H9 (cell line): Measurements from ENCODE around the gene KRT40. TPM values are rescaled to one million over a fixed set of nuclear protein-coding genes. Genes with fewer than 3 reads are reported as not detected.

Experiments
- DNase-seq: peaks from one replicate; pipeline ENCODE4 v3.0.0-alpha.2; 2017
- H2AFZ ChIP-seq: one replicate; pipeline ENCODE4 v1.6.1; 2013; ENCODE audit warnings: mild to moderate bottlenecking, low read length, control low read depth, moderate library complexity
- H2AK5ac ChIP-seq: 2 replicates; pipeline ENCODE4 v1.6.1; 2013; ENCODE audit warnings: low read length, control low read depth, mixed read lengths; ENCODE audit not compliant: insufficient read length
- H2BK120ac ChIP-seq: one replicate; pipeline ENCODE4 v1.6.1; 2013; ENCODE audit warnings: low read depth, mild to moderate bottlenecking, low read length, control low read depth, inconsistent platforms; ENCODE audit not compliant: poor library complexity, severe bottlenecking
- H2BK12ac ChIP-seq: 2 replicates; pipeline ENCODE4 v1.6.1; 2013; ENCODE audit warnings: low read length, control low read depth, mixed read lengths, low read depth; ENCODE audit not compliant: insufficient read length
- H2BK15ac ChIP-seq: 2 replicates; pipeline ENCODE4 v1.6.1; 2013; ENCODE audit warnings: low read depth, low read length, control low read depth
- H2BK20ac ChIP-seq: one replicate; pipeline ENCODE4 v1.6.1; 2013; ENCODE audit warnings: low read depth, mild to moderate bottlenecking, low read length, control low read depth, inconsistent platforms; ENCODE audit not compliant: poor library complexity, severe bottlenecking
- H2BK5ac ChIP-seq: 2 replicates; pipeline ENCODE4 v1.6.1; 2013; ENCODE audit warnings: low read length, control low read depth, mixed read lengths; ENCODE audit not compliant: insufficient read length
- H3K14ac ChIP-seq: 2 replicates; pipeline ENCODE4 v1.6.1; 2013; ENCODE audit warnings: low read length, control low read depth; ENCODE audit not compliant: insufficient read depth
- H3K18ac ChIP-seq: 2 replicates; pipeline ENCODE4 v1.6.1; 2013; ENCODE audit warnings: low read depth, mild to moderate bottlenecking, mixed read lengths, low read length, control low read depth; ENCODE audit not compliant: insufficient read length
- H3K23ac ChIP-seq: 2 replicates; pipeline ENCODE4 v1.6.1; 2013; ENCODE audit warnings: low read length, control low read depth, mixed read lengths, low read depth; ENCODE audit not compliant: insufficient read length
- H3K23me2 ChIP-seq: 2 replicates; pipeline ENCODE4 v1.6.1; 2013; ENCODE audit warnings: low read depth, mild to moderate bottlenecking, mixed read lengths, low read length, control low read depth; ENCODE audit not compliant: insufficient read length, poor library complexity, severe bottlenecking
- H3K27ac ChIP-seq: 2 replicates; pipeline ENCODE4 v1.5.1; 2013; ENCODE audit warnings: low read length, control low read depth, mixed read lengths, low read depth; ENCODE audit not compliant: insufficient read length
- H3K27me3 ChIP-seq: 2 replicates; pipeline ENCODE4 v1.6.1; 2013; ENCODE audit warnings: low read length, control low read depth, inconsistent platforms; ENCODE audit not compliant: insufficient read depth
- H3K4ac ChIP-seq: 2 replicates; pipeline ENCODE4 v1.6.1; 2013; ENCODE audit warnings: low read depth, mild to moderate bottlenecking, control low read depth, inconsistent platforms, low read length, moderate library complexity
- H3K4me1 ChIP-seq: 2 replicates; pipeline ENCODE4 v1.6.1; 2013; ENCODE audit warnings: low read length, control low read depth, inconsistent platforms; ENCODE audit not compliant: insufficient read depth
- H3K4me2 ChIP-seq: 2 replicates; pipeline ENCODE4 v1.6.1; 2013; ENCODE audit warnings: low read length, control low read depth, mixed read lengths; ENCODE audit not compliant: insufficient read length, insufficient read depth
- H3K56ac ChIP-seq: 2 replicates; pipeline ENCODE4 v1.6.1; 2013; ENCODE audit warnings: low read depth, mild to moderate bottlenecking, mixed read lengths, low read length, control low read depth; ENCODE audit not compliant: insufficient read length
- H3K79me1 ChIP-seq: 2 replicates; pipeline ENCODE4 v1.6.1; 2013; ENCODE audit warnings: low read depth, mild to moderate bottlenecking, moderate library complexity, low read length, control low read depth, inconsistent platforms; ENCODE audit not compliant: insufficient read depth, poor library complexity, severe bottlenecking
- H3K79me2 ChIP-seq: 2 replicates; pipeline ENCODE4 v1.6.1; 2013; ENCODE audit warnings: low read length, control low read depth, inconsistent platforms; ENCODE audit not compliant: insufficient read depth
- H3K9ac ChIP-seq: 2 replicates; pipeline ENCODE4 v1.6.1; 2013; ENCODE audit warnings: low read length, control low read depth, mixed read lengths; ENCODE audit not compliant: insufficient read length; ENCODE audit errors: extremely low read depth
- H3K9me3 ChIP-seq: one replicate; pipeline ENCODE4 v1.6.1; 2013; ENCODE audit warnings: low read depth, low read length, inconsistent platforms; ENCODE audit not compliant: control insufficient read depth
- H3T11ph ChIP-seq: one replicate; pipeline ENCODE4 v1.6.1; 2013; ENCODE audit warnings: mild to moderate bottlenecking, low read length, control low read depth, inconsistent platforms
- H4K20me1 ChIP-seq: one replicate; pipeline ENCODE4 v1.6.1; 2013; ENCODE audit not compliant: control insufficient read depth, insufficient read length, insufficient read depth
- H4K5ac ChIP-seq: 2 replicates; pipeline ENCODE4 v1.6.1; 2013; ENCODE audit warnings: low read depth, mild to moderate bottlenecking, mixed read lengths, low read length, control low read depth; ENCODE audit not compliant: insufficient read length
- H4K8ac ChIP-seq: replicated peaks from 2 replicates; pipeline ENCODE4 v1.6.1; 2013; ENCODE audit warnings: low read length, control low read depth, mixed read lengths, low read depth; ENCODE audit not compliant: insufficient read length
- H4K91ac ChIP-seq: 2 replicates; pipeline ENCODE4 v1.6.1; 2013; ENCODE audit warnings: low read depth, mild to moderate bottlenecking, moderate library complexity, mixed read lengths, low read length, control low read depth; ENCODE audit not compliant: insufficient read length
- H3K27ac Mint-ChIP-seq, 3 experiments: 2 replicates in 2 of 3; 3 replicates in 1 of 3; pipeline ENCODE4 v1.8.0; 2020 to 2021; ENCODE audit warnings: mixed read lengths in 3 of 3, mild to moderate bottlenecking in 1 of 3, moderate library complexity in 1 of 3
- H3K27me3 Mint-ChIP-seq: 2 replicates; pipeline ENCODE4 v1.8.0; 2021; ENCODE audit warnings: low read depth, mild to moderate bottlenecking, moderate library complexity, mixed read lengths
- H3K36me3 Mint-ChIP-seq, 3 experiments: 2 replicates in 2 of 3; 3 replicates in 1 of 3; pipeline ENCODE4 v1.8.0; 2020 to 2021; ENCODE audit warnings: low read depth in 3 of 3, mixed read lengths in 3 of 3; ENCODE audit not compliant: insufficient read depth in 1 of 3
- H3K4me1 Mint-ChIP-seq, 2 experiments: 2 replicates each; pipeline ENCODE4 v1.8.0; 2020; ENCODE audit warnings: mixed read lengths in 2 of 2
- H3K4me3 Mint-ChIP-seq, 2 experiments: 2 replicates in 1 of 2; 3 replicates in 1 of 2; pipeline ENCODE4 v1.8.0; 2020 to 2021; ENCODE audit warnings: mild to moderate bottlenecking in 2 of 2, mixed read lengths in 2 of 2, moderate library complexity in 1 of 2
- H3K9me3 Mint-ChIP-seq, 2 experiments: 2 replicates in 1 of 2; 3 replicates in 1 of 2; pipeline ENCODE4 v1.8.0; 2020; ENCODE audit warnings: mild to moderate bottlenecking in 2 of 2, mixed read lengths in 2 of 2, moderate library complexity in 1 of 2
- CTCF ChIP-seq: fragments of 200-600 bp; sonication (generic); conservative IDR thresholded peaks from 3 replicates; pipeline ENCODE4 v1.8.0; 2021; ENCODE audit warnings: antibody characterized with exemption, mild to moderate bottlenecking
- WGBS: extraction: QIAGEN DNeasy Blood & Tissue Kit; methylation state at CpG from one replicate; pipeline ENCODE4 v1.1.7; 2013; ENCODE audit warnings: missing lambda C conversion rate, low lambda C conversion rate, mixed read lengths; ENCODE audit not compliant: insufficient read length; ENCODE audit errors: extremely low coverage; 5-methylcytosine and 5-hydroxymethylcytosine counted together
- total RNA-seq: library from RNA; stranded (reverse); gene quantifications from 2 replicates; pipeline ENCODE4 v1.2.1, GENCODE V29; 2021

Gene KRT40
- total RNA-seq, 1 experiment from 2014 or later = not detected

- H3K18ac ChIP-seq = peak overlapping the region; percentile 27
- no peak overlapping the region for H2BK12ac ChIP-seq
- H3K14ac ChIP-seq = no peak overlapping the region
- no peak overlapping the region for H3K27ac ChIP-seq
- no peak overlapping the region for H3K4me2 ChIP-seq
- Mint-ChIP-seq H3K4me1 (peaks cover 27 to 29% of the 10 kb centered on the region in 2 experiments), H3K4me3 (no peak overlapping the region), H3K9me3 (no peaks in the 10 kb centered on the region), H3K36me3 (no peaks in the 10 kb centered on the region), H3K27ac (peak overlapping the region in 2 of 3 experiments; percentile 12 to 32; a peak in 1 of 7 replicates), H3K27me3 (no peaks in the 10 kb centered on the region; the same call in none of the 2 replicates)
- no CpG with 5 or more reads among the region's 12 CpGs for WGBS
- TF ChIP-seq CTCF = no peak
- no peaks in the 10 kb centered on the region for H4K20me1 ChIP-seq
- no peak for DNase-seq
- H3K23me2 ChIP-seq = no peaks in the 10 kb centered on the region
- H4K91ac ChIP-seq = no peak overlapping the region
- H2BK120ac ChIP-seq = no peak overlapping the region
- H4K5ac ChIP-seq = peak overlapping the region; percentile 19
- no peaks in the 10 kb centered on the region for H3K27me3 ChIP-seq
- H2BK5ac ChIP-seq = no peak overlapping the region
- H4K8ac ChIP-seq = no peak overlapping the region
- no peak overlapping the region for H3K23ac ChIP-seq
- H3K4me1 ChIP-seq = peaks cover 9% of the 10 kb centered on the region; the same call in 1 of the 2 replicates
- no peaks in the 10 kb centered on the region for H3K9me3 ChIP-seq
- no peak overlapping the region for H3K56ac ChIP-seq
- no peaks in the 10 kb centered on the region for H3K79me1 ChIP-seq
- no peak overlapping the region for H3K9ac ChIP-seq
- no peak overlapping the region for H2BK20ac ChIP-seq
- no peak overlapping the region for H2AK5ac ChIP-seq
- H3K4ac ChIP-seq = no peak overlapping the region
- H2BK15ac ChIP-seq = no peak overlapping the region
- no peak overlapping the region for H2AFZ ChIP-seq
- H3K79me2 ChIP-seq = no peaks in the 10 kb centered on the region
- no peak overlapping the region for H3T11ph ChIP-seq
These were observed 25.8 kb downstream of the KRT40 start for GRCh38 chr17:40958086-40958953.
